Liver (tissue), 9 donors: Measurements from ENCODE around the gene KANSL1. TPM values are rescaled to one million over a fixed set of nuclear protein-coding genes. Genes with fewer than 3 reads are reported as not detected.

ENCODE experiments used
- DNase-seq: peaks from one replicate; pipeline ENCODE4 v3.0.0-alpha.2; 2017; ENCODE audit warnings: low spot score
- H3K27ac ChIP-seq, 2 donors: one replicate each; pipeline ENCODE4 v1.7.0; 2013; ENCODE audit warnings: inconsistent platforms in 2 of 2, low read length in 2 of 2, control low read depth in 1 of 2, low read depth in 1 of 2, mild to moderate bottlenecking in 1 of 2
- H3K27me3 ChIP-seq, 4 donors: one replicate each; pipeline versions ENCODE4 v1.6.1 to v1.7.0; 2013; ENCODE audit warnings: low read length in 3 of 4, inconsistent platforms in 1 of 4, mild to moderate bottlenecking in 1 of 4, moderate library complexity in 1 of 4; ENCODE audit not compliant: control insufficient read depth in 4 of 4, insufficient read depth in 4 of 4
- H3K36me3 ChIP-seq, 4 donors: one replicate each; pipeline versions ENCODE4 v1.6.1 to v1.7.0; 2013; ENCODE audit warnings: low read length in 3 of 4, mild to moderate bottlenecking in 3 of 4, low read depth in 1 of 4, moderate library complexity in 1 of 4; ENCODE audit not compliant: control insufficient read depth in 4 of 4, insufficient read depth in 3 of 4
- H3K4me1 ChIP-seq, 4 donors: one replicate each; pipeline versions ENCODE4 v1.6.1 to v1.7.0; 2013; ENCODE audit warnings: low read length in 3 of 4, mild to moderate bottlenecking in 3 of 4, moderate library complexity in 1 of 4; ENCODE audit not compliant: control insufficient read depth in 4 of 4, insufficient read depth in 4 of 4
- H3K4me3 ChIP-seq, 3 donors: one replicate each; pipeline versions ENCODE4 v1.6.1 to v1.7.0; 2013; ENCODE audit warnings: low read length in 3 of 3, control low read depth in 1 of 3, low read depth in 1 of 3, mild to moderate bottlenecking in 1 of 3
- H3K9ac ChIP-seq, 2 donors: one replicate each; pipeline ENCODE4 v1.7.0; 2013; ENCODE audit warnings: low read length in 2 of 2, mild to moderate bottlenecking in 2 of 2, moderate library complexity in 2 of 2, control low read depth in 1 of 2, low read depth in 1 of 2
- H3K9me3 ChIP-seq, 4 donors: one replicate each; pipeline versions ENCODE4 v1.6.1 to v1.7.0; 2013; ENCODE audit warnings: low read length in 3 of 4; ENCODE audit not compliant: control insufficient read depth in 4 of 4
- EGR1 ChIP-seq, 2 donors: IDR thresholded peaks; 2 replicates each; pipeline ENCODE4 v1.6.1; 2016 to 2018; ENCODE audit warnings: antibody characterized with exemption in 2 of 2, low read depth in 2 of 2
- GABPA ChIP-seq, 2 donors: IDR thresholded peaks in 1 of 2; conservative IDR thresholded peaks in 1 of 2; 2 replicates each; pipeline ENCODE4 v1.6.1; 2016; ENCODE audit warnings: antibody characterized with exemption in 2 of 2, mild to moderate bottlenecking in 1 of 2, moderate library complexity in 1 of 2
- HNF4A ChIP-seq, 2 donors: conservative IDR thresholded peaks; 2 replicates each; pipeline ENCODE4 v1.6.1; 2016; ENCODE audit warnings: antibody characterized with exemption in 2 of 2, mild to moderate bottlenecking in 2 of 2
- JUND ChIP-seq, 2 donors: IDR thresholded peaks; 2 replicates each; pipeline ENCODE4 v1.6.1; 2016; ENCODE audit warnings: antibody characterized with exemption in 2 of 2
- NR2F2 ChIP-seq: IDR thresholded peaks from 2 replicates; pipeline ENCODE4 v1.6.1; 2016; ENCODE audit warnings: antibody characterized with exemption
- RAD21 ChIP-seq, 2 donors: IDR thresholded peaks; 2 replicates each; pipeline ENCODE4 v1.6.1; 2016; ENCODE audit warnings: antibody characterized with exemption in 2 of 2, mild to moderate bottlenecking in 2 of 2
- RXRA ChIP-seq, 2 donors: IDR thresholded peaks; 2 replicates each; pipeline ENCODE4 v1.6.1; 2017 to 2018; ENCODE audit warnings: antibody characterized with exemption in 2 of 2, mild to moderate bottlenecking in 1 of 2
- YY1 ChIP-seq: IDR thresholded peaks from 2 replicates; pipeline ENCODE4 v1.6.1; 2016; ENCODE audit warnings: antibody characterized with exemption, mild to moderate bottlenecking
- WGBS: extraction: QIAGEN DNeasy Blood & Tissue Kit; methylation state at CpG from one replicate; pipeline ENCODE4 v1.1.7; 2013; 5-methylcytosine and 5-hydroxymethylcytosine counted together
- polyA plus RNA-seq, 2 donors: library from polyadenylated mRNA; stranded (reverse) in 1 of 2; unstranded in 1 of 2; fragments of 200-250 nt in 1 of 2; fragments of >200 nt in 1 of 2; fragmentation: Nextera tagmentation in 1 of 2; extraction: Ambion mirVana in 1 of 2; gene quantifications; one replicate each; pipeline versions ENCODE4 v1.2.1 to v1.2.3, GENCODE V29; 2013 to 2015
- total RNA-seq, 2 donors: library from RNA; depleted of rRNA; stranded (reverse); fragments of >200 nt; gene quantifications; one replicate each; pipeline ENCODE4 v1.2.3, GENCODE V29; 2014
- TF ChIP-seq, protein P1 (sequence below): IDR thresholded peaks from 2 replicates; pipeline ENCODE4 v1.6.1; 2016; ENCODE audit warnings: antibody characterized with exemption
- TF ChIP-seq, protein P2 (sequence below): IDR thresholded peaks from 2 replicates; pipeline ENCODE4 v1.6.1; 2016; ENCODE audit warnings: antibody characterized with exemption, mild to moderate bottlenecking
- TF ChIP-seq, protein P3 (sequence below): IDR thresholded peaks from 2 replicates; pipeline ENCODE4 v1.6.1; 2016; ENCODE audit warnings: antibody characterized with exemption
- TF ChIP-seq, protein P4 (sequence below): fragments of 150-350 bp; IDR thresholded peaks from 2 replicates; pipeline ENCODE4 v1.5.1; 2017; ENCODE audit warnings: improper control_type of control experiment, low read depth, low read length; ENCODE audit not compliant: missing input control
- donor health status: healthy.
- donor health status: healthy.
- donor health status: healthy.
- donor health status: healthy.
- donor health status: healthy.

The KANSL1 gene
- total and polyA plus RNA-seq, 4 donors: 5.5 to 86.3 (median 24.0) TPM

DNA sequence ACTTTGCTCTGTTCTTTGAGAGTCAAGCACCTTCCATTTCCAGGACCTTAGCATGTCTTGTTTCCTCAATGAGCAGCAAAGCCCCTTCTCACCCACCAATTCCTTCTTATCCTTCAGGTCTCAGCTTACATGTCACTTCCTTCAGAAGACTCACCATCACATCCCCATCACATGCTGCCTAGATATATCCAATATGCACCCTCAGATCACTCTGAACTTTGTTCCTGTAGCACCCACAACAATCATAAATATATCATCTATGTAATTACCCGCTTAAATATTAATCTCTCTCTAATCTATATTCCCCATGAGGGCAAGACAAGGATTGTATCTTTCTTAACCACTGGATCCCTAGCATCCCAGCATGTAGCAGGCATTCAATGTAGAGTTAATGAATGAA lies 30.4 kb downstream of the KANSL1 start:
- TF ChIP-seq, protein P1, sequence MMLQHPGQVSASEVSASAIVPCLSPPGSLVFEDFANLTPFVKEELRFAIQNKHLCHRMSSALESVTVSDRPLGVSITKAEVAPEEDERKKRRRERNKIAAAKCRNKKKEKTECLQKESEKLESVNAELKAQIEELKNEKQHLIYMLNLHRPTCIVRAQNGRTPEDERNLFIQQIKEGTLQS: no peak
- TF ChIP-seq JUND (IDR thresholded peaks at IDR 0.05): no peak
- TF ChIP-seq RAD21 (IDR thresholded peaks at IDR 0.05): no peak
- TF ChIP-seq NR2F2: no peak
- no peak for TF ChIP-seq YY1
- TF ChIP-seq RXRA (IDR thresholded peaks at IDR 0.05): no peak
- no peaks in the 10 kb centered on the region for H3K36me3 ChIP-seq
- H3K4me3 ChIP-seq: no peak overlapping the region
- no peaks in the 10 kb centered on the region for H3K27me3 ChIP-seq
- H3K27ac ChIP-seq: no peak overlapping the region
- H3K9ac ChIP-seq: no peak overlapping the region
- DNase-seq: no peak
- H3K4me1 ChIP-seq: peaks cover 0 to 39% (median 7%) of the 10 kb centered on the region in 4 donors
- 0% methylated on average over 1 of the region's 1 CpG for WGBS
- no peaks in the 10 kb centered on the region for H3K9me3 ChIP-seq

DNA sequence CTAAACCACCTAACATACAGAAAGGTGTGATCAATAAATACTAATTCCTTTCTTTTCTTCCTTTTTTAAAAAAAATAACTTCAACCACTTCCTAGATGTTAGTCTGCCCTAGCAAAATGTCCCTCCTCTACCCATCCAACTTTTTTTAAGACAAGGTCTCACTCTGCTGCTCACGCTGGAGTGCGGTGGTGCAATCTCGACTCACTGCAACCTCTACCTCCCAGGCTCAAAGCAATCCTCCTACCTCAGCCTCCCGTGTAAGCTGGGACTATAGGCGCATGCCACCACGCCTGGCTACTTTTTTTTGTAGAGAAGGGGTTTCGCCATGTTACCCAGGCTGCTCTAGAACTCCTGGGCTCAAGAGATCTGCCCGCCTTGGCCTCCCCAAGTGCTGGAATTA lies 33.1 kb downstream of the KANSL1 start:
- no peak for DNase-seq
- TF ChIP-seq, protein P2, sequence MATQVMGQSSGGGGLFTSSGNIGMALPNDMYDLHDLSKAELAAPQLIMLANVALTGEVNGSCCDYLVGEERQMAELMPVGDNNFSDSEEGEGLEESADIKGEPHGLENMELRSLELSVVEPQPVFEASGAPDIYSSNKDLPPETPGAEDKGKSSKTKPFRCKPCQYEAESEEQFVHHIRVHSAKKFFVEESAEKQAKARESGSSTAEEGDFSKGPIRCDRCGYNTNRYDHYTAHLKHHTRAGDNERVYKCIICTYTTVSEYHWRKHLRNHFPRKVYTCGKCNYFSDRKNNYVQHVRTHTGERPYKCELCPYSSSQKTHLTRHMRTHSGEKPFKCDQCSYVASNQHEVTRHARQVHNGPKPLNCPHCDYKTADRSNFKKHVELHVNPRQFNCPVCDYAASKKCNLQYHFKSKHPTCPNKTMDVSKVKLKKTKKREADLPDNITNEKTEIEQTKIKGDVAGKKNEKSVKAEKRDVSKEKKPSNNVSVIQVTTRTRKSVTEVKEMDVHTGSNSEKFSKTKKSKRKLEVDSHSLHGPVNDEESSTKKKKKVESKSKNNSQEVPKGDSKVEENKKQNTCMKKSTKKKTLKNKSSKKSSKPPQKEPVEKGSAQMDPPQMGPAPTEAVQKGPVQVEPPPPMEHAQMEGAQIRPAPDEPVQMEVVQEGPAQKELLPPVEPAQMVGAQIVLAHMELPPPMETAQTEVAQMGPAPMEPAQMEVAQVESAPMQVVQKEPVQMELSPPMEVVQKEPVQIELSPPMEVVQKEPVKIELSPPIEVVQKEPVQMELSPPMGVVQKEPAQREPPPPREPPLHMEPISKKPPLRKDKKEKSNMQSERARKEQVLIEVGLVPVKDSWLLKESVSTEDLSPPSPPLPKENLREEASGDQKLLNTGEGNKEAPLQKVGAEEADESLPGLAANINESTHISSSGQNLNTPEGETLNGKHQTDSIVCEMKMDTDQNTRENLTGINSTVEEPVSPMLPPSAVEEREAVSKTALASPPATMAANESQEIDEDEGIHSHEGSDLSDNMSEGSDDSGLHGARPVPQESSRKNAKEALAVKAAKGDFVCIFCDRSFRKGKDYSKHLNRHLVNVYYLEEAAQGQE: no peak
- TF ChIP-seq, protein P1: no peak
- no peak for TF ChIP-seq HNF4A (conservative IDR thresholded peaks at IDR 0.05)
- TF ChIP-seq EGR1 (IDR thresholded peaks at IDR 0.05; ENCODE audit: low read depth in 2 of 2): no peak
- TF ChIP-seq, protein P3, sequence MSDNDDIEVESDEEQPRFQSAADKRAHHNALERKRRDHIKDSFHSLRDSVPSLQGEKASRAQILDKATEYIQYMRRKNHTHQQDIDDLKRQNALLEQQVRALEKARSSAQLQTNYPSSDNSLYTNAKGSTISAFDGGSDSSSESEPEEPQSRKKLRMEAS: no peak
- TF ChIP-seq RXRA (IDR thresholded peaks at IDR 0.05): no peak
- no peak for TF ChIP-seq GABPA (IDR thresholded peaks at IDR 0.05 in 1 of 2, conservative IDR thresholded peaks at IDR 0.05 in 1 of 2)
- no peak for TF ChIP-seq NR2F2
- TF ChIP-seq, protein P4, sequence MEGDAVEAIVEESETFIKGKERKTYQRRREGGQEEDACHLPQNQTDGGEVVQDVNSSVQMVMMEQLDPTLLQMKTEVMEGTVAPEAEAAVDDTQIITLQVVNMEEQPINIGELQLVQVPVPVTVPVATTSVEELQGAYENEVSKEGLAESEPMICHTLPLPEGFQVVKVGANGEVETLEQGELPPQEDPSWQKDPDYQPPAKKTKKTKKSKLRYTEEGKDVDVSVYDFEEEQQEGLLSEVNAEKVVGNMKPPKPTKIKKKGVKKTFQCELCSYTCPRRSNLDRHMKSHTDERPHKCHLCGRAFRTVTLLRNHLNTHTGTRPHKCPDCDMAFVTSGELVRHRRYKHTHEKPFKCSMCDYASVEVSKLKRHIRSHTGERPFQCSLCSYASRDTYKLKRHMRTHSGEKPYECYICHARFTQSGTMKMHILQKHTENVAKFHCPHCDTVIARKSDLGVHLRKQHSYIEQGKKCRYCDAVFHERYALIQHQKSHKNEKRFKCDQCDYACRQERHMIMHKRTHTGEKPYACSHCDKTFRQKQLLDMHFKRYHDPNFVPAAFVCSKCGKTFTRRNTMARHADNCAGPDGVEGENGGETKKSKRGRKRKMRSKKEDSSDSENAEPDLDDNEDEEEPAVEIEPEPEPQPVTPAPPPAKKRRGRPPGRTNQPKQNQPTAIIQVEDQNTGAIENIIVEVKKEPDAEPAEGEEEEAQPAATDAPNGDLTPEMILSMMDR: no peak
- whole genome bisulfite sequencing: 97% methylated on average over 8 of the region's 8 CpGs
- Histone ChIP-seq H3K36me3 (peaks cover 0 to 3% (median 0%) of the 10 kb centered on the region in 4 donors), H3K4me3 (no peak overlapping the region), H3K27me3 (no peaks in the 10 kb centered on the region), H3K9me3 (no peaks in the 10 kb centered on the region), H3K4me1 (peaks cover 0 to 30% (median 9%) of the 10 kb centered on the region in 4 donors), H3K9ac (no peak overlapping the region), H3K27ac (no peak overlapping the region)
